Panc1 (cell line): ENCODE measurements around the gene CDCA3. TPM values are rescaled to one million over a fixed set of nuclear protein-coding genes. Genes with fewer than 3 reads are reported as not detected.

ENCODE experiments used
- ATAC-seq: fragments of 200-7000 bp; cut with Tn5 transposase; 2 replicates; pipeline ENCODE4 v1.9.1; 2020; ENCODE audit warnings: mild to moderate bottlenecking, moderate library complexity
- BruUV-seq: library from RNA; stranded (reverse); fragments of 400-500 nt; replicated peaks from 2 replicates; lab custom pipeline; 2021; lab: Mats Ljungman, UMichigan
- CTCF ChIA-PET: fragments of 300-600 bp; sonication (Branson Sonifier 250); formaldehyde crosslinking; loops from one replicate; lab custom pipeline; 2022; ENCODE audit warnings: antibody characterized with exemption; lab: Charles Lee
- POLR2A ChIA-PET: fragments of 300-600 bp; sonication (Branson Sonifier 250); formaldehyde crosslinking; loops from one replicate; lab custom pipeline; 2022; ENCODE audit warnings: antibody characterized with exemption; lab: Charles Lee
- DNase-seq: peaks from one replicate; pipeline ENCODE4 v3.0.0-alpha.2; 2010; ENCODE audit warnings: low read depth, low spot score
- H3K27ac ChIP-seq: 2 replicates; pipeline ENCODE4 v1.5.1; 2011; ENCODE audit warnings: mild to moderate bottlenecking, low read length, inconsistent platforms
- H3K27me3 ChIP-seq: fragments of 200-500 bp; sonication (Bioruptor generic); 2 replicates; pipeline ENCODE4 v1.6.0; 2014; ENCODE audit warnings: low read length, inconsistent platforms; ENCODE audit not compliant: control insufficient read depth, insufficient read depth
- H3K36me3 ChIP-seq: fragments of 200-500 bp; sonication (Bioruptor generic); 2 replicates; pipeline ENCODE4 v1.5.1; 2014; ENCODE audit warnings: inconsistent platforms, mild to moderate bottlenecking, low read length, moderate library complexity; ENCODE audit not compliant: control insufficient read depth, insufficient read depth
- H3K4me1 ChIP-seq: 2 replicates; pipeline ENCODE4 v1.5.1; 2011; ENCODE audit warnings: inconsistent platforms, mild to moderate bottlenecking, low read length, moderate library complexity; ENCODE audit not compliant: control insufficient read depth, insufficient read depth
- H3K4me3 ChIP-seq, 2 experiments: 2 replicates each; pipeline ENCODE4 v1.5.1; 2011 to 2012; ENCODE audit warnings: low read depth in 2 of 2, low read length in 2 of 2, mild to moderate bottlenecking in 2 of 2, inconsistent platforms in 1 of 2, moderate library complexity in 1 of 2
- H3K9me3 ChIP-seq: fragments of 200-500 bp; sonication (Bioruptor generic); 2 replicates; pipeline ENCODE4 v1.5.1; 2014; ENCODE audit warnings: low read depth, mild to moderate bottlenecking, inconsistent platforms, low read length, moderate library complexity; ENCODE audit not compliant: control insufficient read depth, insufficient read depth
- POLR2AphosphoS5 ChIP-seq: IDR thresholded peaks from 2 replicates; pipeline ENCODE4 v1.6.1; 2012; ENCODE audit warnings: mild to moderate bottlenecking, low read depth, low read length, moderate library complexity
- REST ChIP-seq, 2 experiments: IDR thresholded peaks; 2 replicates each; pipeline ENCODE4 v1.6.1; 2011 to 2012; ENCODE audit warnings: low read depth in 2 of 2, control low read depth in 1 of 2, low read length in 1 of 2, mild to moderate bottlenecking in 1 of 2, moderate library complexity in 1 of 2; ENCODE audit not compliant: insufficient read depth in 1 of 2
- SIN3A ChIP-seq: IDR thresholded peaks from 2 replicates; pipeline ENCODE4 v1.6.1; 2012; ENCODE audit warnings: low read depth, mild to moderate bottlenecking, low read length, moderate library complexity, borderline replicate concordance; ENCODE audit not compliant: insufficient read depth
- TCF7L2 ChIP-seq: IDR thresholded peaks from 2 replicates; pipeline ENCODE4 v1.6.1; 2011; ENCODE audit warnings: mild to moderate bottlenecking, low read depth, low read length, inconsistent platforms
- in situ Hi-C: cut with HindIII; loops from 2 replicates; pipeline ENCODE4 v1.10.0; 2016; ENCODE audit warnings: low sequenced_read_pairs, low pct_unique_long_range_greater_than_20kb
- intact Hi-C: fragments of 100-400 bp; cut with micrococcal nuclease; formaldehyde crosslinking; loops from one replicate; pipeline ENCODE4 v1.10.0; 2022; ENCODE audit not compliant: unreplicated experiment
- total RNA-seq: library from RNA; stranded (reverse); gene quantifications from one replicate; pipeline ENCODE4 v1.2.1, GENCODE V29; 2021; ENCODE audit not compliant: unreplicated experiment
- TF ChIP-seq, protein P1 (sequence below): fragments of 450-650 bp; IDR thresholded peaks from 2 replicates; pipeline ENCODE4 v1.5.1; 2017; ENCODE audit warnings: mild to moderate bottlenecking

The CDCA3 gene
- total RNA-seq, 1 experiment from 2014 or later, result 59.0 TPM

DNA sequence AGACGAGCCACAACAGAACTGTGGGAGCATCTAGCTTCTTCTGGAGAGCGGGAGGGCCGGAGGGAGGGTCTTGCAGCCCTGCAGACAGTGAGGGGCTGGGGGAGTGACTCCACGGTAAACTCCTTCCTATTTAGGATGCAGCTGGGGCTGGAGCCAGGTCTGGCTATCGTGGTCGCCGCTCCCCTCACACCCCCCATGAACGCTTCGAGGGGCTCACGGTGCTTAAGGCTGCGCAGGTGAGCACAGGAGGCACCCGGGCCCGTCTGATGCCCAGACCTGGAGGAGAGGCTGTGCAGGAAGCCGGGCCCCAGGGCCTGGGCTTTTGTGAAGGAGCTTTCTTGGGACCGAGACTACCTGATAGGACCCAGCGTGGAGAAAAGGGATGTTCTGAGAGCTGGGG lies 14.2 kb downstream of the CDCA3 start:
- BruUV-seq, result no TSS peak
- Histone ChIP-seq H3K4me3 (no peak overlapping the region), H3K27ac (no peak overlapping the region), H3K9me3 (no peaks in the 10 kb centered on the region), H3K27me3 (no peaks in the 10 kb centered on the region), H3K4me1 (no peaks in the 10 kb centered on the region; the same call in 1 of the 2 replicates), H3K36me3 (no peaks in the 10 kb centered on the region)
- ChIA-PET POLR2A (no interaction called here), CTCF (interaction anchor here (0.8 kb wide), 1 partner anchor 266 kb away, joined by 7 read pairs; no protein-coding TSS in a partner anchor)
- intact Hi-C loops (no loop called here), in situ Hi-C loops (no loop called here)
- TF ChIP-seq SIN3A, result no peak
- TF ChIP-seq, protein P1, sequence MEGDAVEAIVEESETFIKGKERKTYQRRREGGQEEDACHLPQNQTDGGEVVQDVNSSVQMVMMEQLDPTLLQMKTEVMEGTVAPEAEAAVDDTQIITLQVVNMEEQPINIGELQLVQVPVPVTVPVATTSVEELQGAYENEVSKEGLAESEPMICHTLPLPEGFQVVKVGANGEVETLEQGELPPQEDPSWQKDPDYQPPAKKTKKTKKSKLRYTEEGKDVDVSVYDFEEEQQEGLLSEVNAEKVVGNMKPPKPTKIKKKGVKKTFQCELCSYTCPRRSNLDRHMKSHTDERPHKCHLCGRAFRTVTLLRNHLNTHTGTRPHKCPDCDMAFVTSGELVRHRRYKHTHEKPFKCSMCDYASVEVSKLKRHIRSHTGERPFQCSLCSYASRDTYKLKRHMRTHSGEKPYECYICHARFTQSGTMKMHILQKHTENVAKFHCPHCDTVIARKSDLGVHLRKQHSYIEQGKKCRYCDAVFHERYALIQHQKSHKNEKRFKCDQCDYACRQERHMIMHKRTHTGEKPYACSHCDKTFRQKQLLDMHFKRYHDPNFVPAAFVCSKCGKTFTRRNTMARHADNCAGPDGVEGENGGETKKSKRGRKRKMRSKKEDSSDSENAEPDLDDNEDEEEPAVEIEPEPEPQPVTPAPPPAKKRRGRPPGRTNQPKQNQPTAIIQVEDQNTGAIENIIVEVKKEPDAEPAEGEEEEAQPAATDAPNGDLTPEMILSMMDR, result no peak
- no peak for TF ChIP-seq POLR2AphosphoS5
- no peak for TF ChIP-seq TCF7L2
- no peak for TF ChIP-seq REST (IDR thresholded peaks at IDR 0.05; ENCODE audit: insufficient read depth in 1 of 2, low read depth in 2 of 2, low read length in 1 of 2)
- ATAC-seq (no peak), DNase-seq (no peak)

DNA sequence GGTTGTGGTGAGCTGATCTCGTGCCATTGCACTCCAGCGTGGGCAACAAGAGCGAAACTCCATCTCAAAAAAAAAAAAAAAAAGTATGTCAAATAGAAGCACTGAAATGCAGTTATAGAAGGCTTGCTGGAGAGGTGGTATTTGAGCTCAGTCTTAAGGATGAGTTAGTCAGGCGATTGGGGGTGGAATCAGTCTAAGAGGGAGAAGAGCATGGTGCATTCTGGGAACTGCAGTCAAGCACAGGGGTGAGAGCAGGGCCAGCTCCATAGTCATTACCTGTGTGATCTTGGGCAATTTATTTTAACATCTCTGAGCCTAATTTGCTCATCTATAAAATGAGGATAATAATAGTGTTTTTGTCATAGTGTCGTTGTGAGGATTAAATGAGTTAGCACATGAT lies 16.2 kb downstream of the CDCA3 start:
- no peaks in the 10 kb centered on the region for H3K36me3 ChIP-seq
- no peaks in the 10 kb centered on the region; the same call in 1 of the 2 replicates for H3K4me1 ChIP-seq
- ATAC-seq (no peak), DNase-seq (no peak)
- ChIA-PET CTCF (interaction anchor here (0.6 to 1.0 kb wide), 2 partner anchors 17 to 69 kb away, joined by 4 read pairs; partner anchors contain the start of genes PTMS and USP5), POLR2A (no interaction called here)
- H3K9me3 ChIP-seq, result no peaks in the 10 kb centered on the region
- H3K4me3 ChIP-seq, result no peak overlapping the region
- H3K27ac ChIP-seq, result no peak overlapping the region
- TF ChIP-seq, protein P1, result no peak
- TF ChIP-seq TCF7L2, result no peak
- TF ChIP-seq SIN3A, result no peak
- TF ChIP-seq POLR2AphosphoS5, result no peak
- TF ChIP-seq REST (IDR thresholded peaks at IDR 0.05; ENCODE audit: insufficient read depth in 1 of 2, low read depth in 2 of 2, low read length in 1 of 2), result no peak
- intact Hi-C loops (no loop called here), in situ Hi-C loops (no loop called here)
- no peaks in the 10 kb centered on the region for H3K27me3 ChIP-seq
- no TSS peak for BruUV-seq
